Epithelial cell of prostate (primary cell): ENCODE measurements around the gene CNTRL.
"Not testable (repeated sequence)": the region's sequence is repeated elsewhere in the genome, so short reads cannot be mapped to it uniquely, and the experiment has no call there.

Source experiments
- DNase-seq: peaks from one replicate; pipeline ENCODE4 v3.0.0-alpha.2; 2011; ENCODE audit warnings: low read depth, low spot score
- H3K27ac ChIP-seq: fragments of 450-650 bp; 2 replicates; pipeline ENCODE4 v1.5.1; 2017; ENCODE audit warnings: mild to moderate bottlenecking

Gene CNTRL

DNA sequence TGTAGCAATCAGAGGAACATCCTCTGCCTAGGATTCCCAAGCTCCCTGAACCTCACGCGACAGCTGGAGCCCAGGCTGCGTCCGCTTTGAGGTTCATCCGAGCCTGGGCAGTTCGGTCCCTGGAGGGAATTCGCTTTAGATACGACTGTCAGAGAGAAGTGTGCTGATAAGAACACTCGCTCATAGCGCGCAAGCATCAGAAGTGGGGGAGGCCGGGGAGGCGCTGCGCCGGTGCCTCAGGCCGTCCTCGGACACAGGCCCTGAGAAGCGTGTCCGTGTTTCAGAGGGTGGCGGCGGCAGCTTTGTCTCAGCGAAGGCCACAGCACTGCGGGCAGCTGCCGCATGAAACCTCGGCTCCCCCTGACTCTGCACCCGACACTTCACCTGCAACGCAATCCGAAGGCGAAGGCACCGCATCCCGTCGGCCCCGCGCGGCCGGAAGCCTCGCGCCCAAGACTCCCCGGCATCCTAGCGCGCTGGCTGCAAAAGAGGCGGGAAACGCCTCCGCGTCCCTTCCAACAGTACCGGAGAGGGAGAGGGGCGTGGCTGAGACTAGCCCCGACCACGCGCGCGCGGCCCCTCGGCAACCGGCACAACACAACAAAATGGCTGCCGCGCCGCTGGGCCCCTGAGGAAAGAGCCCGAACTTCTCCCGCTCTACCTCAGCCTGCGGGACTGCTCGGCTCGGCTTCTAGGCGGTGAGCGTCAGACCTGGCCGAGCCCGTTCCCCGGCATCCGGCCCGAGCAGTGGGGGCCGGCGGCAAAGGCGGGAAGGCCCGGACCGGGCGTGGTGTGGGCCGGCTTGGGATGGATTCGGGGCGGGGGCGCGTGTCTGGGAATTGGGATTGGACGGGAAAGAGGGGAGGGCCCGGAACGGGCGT, at the start of gene CNTRL:
TSS of gene CNTRL (plus strand) at position 586 of the 881 bp plus-strand sequence. CDS start 13,372 bp downstream, outside the sequence.
- peak within 1 kb of the TSS; percentile 43 for H3K27ac ChIP-seq
- peak; percentile 8 for DNase-seq

GRCh38 chr9:121026260-121026691, 48.5 kb upstream of the CNTRL start:
- DNase-seq = no peak
- H3K27ac ChIP-seq = no peak overlapping the region

DNA sequence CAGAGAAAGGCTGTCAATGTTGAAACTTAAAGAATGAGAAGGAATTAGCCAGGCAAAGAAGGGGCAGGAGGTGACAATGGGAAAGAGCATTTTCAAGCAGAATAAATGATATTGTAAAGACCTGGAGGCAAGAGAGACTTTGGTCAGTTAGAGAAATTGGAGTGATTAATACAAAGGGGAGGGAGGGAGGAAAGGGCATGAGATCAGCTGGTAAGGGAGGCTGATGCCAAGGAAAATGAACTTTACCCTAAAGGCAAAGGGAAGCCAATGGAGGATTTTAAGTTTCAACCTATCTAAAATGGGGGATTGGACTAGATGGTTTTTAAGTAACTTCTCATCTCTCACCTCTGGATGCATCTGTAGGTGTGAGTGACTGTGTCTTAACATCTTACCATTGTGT, 48.0 kb upstream of the CNTRL start:
- no peak for DNase-seq
- H3K27ac ChIP-seq = no peak overlapping the region

- not testable (repeated sequence) for DNase-seq, H3K27ac ChIP-seq
Measured at GRCh38 chr9:121028285-121028684, 46.5 kb upstream of the CNTRL start.

DNA sequence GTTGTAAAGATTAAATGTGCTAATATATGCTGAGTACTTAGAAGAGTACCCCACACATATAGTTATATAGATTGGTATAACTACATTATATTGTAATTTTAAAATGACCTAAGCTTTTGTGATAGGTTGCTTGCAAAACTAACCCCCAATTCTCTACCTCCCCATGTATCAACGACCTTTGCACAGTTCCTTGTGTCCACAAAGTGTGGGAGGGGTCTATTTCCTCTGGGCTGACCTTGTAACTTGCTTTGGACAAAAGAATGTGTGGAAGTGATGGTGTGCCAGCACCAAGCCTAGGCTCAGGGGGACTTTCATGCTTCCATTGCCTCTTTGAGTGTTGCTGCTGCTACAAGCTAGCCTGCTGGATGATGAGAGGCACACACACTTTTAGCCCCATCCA, 45.3 kb upstream of the CNTRL start:
- no peak overlapping the region for H3K27ac ChIP-seq
- DNase-seq = no peak

- no peak overlapping the region for H3K27ac ChIP-seq
- no peak for DNase-seq
Measured at GRCh38 chr9:121034529-121034928, 40.2 kb upstream of the CNTRL start.

- not testable (repeated sequence) for H3K27ac ChIP-seq, DNase-seq
Measured at GRCh38 chr9:121035717-121036116, 39.0 kb upstream of the CNTRL start.

DNA sequence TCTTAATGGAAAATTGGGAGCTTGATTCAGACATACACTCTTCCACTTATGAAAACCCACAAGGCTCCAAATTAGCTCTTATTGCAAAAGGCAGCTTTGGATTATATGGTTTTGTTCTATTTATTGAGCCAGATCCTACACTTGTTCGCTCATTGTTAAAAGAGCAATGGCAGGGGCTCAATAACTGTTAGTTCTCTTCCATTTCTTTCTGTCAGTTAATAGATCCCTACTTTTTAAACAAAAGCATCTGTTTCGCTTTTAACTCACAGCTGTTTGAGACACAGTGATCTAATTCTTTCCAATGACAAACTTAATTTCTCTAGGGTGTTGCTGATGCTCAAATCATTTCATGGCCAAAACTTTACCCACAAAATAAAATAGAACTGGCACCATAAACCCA, 36.4 kb upstream of the CNTRL start:
- no peak for DNase-seq
- H3K27ac ChIP-seq = no peak overlapping the region

DNA sequence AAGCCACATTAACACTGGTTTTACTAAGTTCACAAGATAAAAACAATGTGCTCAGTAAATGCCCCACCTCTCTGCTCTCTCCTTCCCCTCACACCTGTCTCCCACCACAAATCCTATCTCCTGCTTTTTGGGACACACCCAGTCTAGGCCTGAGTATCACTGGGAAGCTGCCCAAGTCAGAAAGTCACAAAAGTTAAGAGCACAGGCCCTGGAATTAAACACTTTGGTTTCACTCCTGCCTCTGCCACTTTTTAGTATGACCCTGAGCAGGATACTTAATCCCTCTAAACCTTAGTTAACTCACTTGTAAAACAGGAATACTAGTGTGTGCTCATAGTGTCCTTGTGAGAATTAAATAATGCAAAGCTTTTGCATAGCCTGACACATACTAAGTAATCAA, 36.0 kb upstream of the CNTRL start:
- H3K27ac ChIP-seq = no peak overlapping the region
- no peak for DNase-seq

DNA sequence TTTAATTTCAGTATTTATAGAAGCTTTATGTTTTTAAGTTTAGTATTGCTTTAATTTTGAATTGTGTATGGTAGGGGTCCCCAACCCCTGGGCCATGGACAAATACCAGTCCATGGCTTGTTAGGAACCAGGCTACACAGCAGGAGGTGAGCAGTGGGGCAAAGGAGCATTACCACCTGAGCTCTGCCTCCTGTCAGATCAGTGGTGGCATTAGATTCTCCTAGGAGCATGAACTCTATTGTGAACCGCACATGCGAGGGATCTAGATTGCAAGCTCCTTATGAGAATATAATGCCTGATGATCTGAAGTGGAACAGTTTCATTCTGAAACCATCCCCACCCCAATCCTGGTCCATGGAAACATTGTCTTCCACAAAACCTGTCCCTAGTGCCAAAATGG, 26.6 kb upstream of the CNTRL start:
- no peak for DNase-seq
- no peak overlapping the region for H3K27ac ChIP-seq

GRCh38 chr9:121048618-121049017, 26.1 kb upstream of the CNTRL start:
- DNase-seq = no peak
- no peak overlapping the region for H3K27ac ChIP-seq

DNA sequence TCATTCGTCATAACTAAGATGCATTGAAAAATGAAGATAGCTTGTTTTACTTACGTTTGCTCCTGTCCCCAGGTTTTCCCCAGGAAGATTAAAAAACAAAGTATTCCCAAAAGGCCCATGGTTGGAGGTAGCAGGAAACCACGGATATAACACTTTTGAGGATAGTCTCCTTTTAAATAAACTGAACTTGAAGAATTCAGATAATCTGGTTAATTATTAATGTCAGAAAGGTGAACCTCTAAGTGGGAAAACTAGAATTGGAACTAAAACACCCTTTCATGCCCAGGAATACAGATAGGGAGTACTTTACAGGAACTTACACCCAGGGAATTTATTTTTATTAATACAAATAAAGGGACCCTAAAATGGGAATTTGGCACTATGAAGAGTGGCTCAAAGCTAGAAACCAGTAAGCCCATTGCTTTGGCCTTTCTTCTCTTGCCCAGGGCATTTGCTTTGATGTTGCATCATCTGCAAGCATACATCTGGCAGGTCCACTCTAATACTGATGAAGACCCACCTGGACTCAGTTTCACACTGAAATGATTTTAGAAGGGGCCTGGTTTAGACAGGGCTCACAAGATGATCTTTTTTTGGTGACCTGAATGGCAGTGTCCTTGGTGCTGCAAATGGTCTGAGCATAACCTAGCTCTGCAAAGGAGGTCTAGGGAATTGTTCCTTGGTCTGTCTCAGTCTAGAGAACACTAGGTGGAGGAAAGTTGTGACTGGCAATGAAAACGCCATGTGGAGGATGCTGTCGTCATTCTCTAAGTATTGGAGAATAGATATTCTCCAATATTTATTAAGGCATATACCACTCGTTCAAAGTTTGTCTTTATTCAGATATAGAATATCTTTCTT, 24.4 kb upstream of the CNTRL start, which contains the start of gene C5:
TSS of gene C5 (minus strand) at position 148 of the 861 bp plus-strand sequence. CDS start at position 119, 29 bp downstream.
- no peak within 1 kb of the TSS for H3K27ac ChIP-seq
- no peak for DNase-seq

DNA sequence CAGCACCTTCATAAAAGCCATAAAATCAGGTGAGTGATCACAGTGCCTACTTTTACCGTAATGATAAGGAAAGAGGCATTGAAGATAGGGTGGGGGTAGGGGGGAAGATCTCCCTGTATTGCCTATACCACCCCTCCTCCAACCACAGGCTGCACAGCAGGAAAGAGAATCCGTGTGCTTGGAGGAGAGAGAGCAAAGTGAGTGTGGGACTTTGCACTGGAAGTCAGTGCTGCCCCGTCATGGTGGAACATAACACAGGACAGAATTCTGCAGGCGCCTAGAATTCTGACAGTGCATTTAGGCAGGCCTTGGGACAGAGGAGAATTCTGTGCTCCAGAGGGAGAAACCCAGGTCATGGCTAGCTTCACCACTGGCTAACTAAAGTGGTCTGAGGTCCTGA, 21.2 kb upstream of the CNTRL start:
- no peak overlapping the region for H3K27ac ChIP-seq
- DNase-seq = no peak

DNA sequence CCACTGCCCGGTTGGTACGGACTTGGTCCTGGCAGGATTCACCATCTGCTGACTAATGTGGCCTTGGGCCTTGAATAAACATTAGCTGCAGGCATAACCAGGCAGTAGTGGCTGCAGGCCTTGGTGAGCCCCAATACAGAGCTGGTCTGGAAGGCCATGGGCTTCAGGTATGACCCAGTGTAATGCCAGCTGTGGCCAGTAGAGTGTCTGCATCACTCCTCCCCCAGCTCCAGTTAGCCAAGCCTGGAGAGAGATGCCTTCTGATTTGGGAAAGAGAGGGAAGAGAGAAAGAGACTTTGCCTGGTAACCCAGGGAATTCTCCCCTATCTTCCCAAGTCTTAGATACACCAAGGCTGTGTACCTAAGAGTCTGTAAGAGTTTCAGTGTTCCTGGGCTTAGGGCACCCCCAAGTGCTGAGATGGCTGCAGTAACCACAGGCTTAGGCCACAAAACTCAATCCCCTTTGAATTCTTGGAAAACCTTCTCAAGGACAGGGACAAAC, 19.1 kb upstream of the CNTRL start:
- DNase-seq = no peak

GRCh38 chr9:121057821-121058220, 16.9 kb upstream of the CNTRL start:
- DNase-seq = no peak
- no peak overlapping the region for H3K27ac ChIP-seq

More for the DNA sequence above, 19.1 kb upstream of the CNTRL start:
- no peak overlapping the region for H3K27ac ChIP-seq

- no peak for DNase-seq
- H3K27ac ChIP-seq = no peak overlapping the region
Measured at GRCh38 chr9:121059513-121059912, 15.2 kb upstream of the CNTRL start.

DNA sequence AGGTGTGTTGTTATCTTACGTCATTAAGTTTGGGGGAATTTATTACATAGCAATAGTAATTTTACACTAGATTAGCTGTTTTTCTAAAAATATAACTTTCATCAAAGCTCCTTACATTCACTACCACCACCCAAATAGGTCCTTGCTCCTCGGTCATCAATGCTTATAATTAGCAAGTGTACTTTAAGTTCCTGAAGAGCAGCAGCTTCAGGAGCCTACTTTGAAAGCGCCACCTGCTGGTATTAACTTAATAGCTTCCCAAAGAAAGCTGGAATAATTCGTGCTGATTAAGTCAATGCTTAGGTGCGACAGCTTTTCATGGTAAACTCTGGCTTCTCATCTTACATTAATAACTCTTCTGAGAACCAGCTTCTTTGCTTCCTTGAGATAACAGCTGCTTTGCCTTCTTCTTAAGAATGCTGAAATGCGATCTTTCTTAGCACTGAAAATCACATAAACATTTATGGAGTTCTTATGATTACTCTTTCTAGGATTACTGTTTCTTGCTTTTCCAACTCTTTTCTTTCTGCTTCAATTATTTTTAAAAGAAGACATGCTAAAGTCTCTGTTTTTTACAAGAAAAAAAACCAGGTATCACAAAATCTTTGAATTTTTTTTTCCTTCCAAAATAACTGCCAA, 14.6 kb upstream of the CNTRL start:
- H3K27ac ChIP-seq = no peak overlapping the region
- DNase-seq = peak; percentile 29

GRCh38 chr9:121066850-121067249, 7.9 kb upstream of the CNTRL start:
- no peak for DNase-seq

GRCh38 chr9:121067640-121068039, 7.1 kb upstream of the CNTRL start:
- DNase-seq = no peak
- no peak overlapping the region for H3K27ac ChIP-seq

More at GRCh38 chr9:121066850-121067249, 7.9 kb upstream of the CNTRL start:
- H3K27ac ChIP-seq = no peak overlapping the region

GRCh38 chr9:121069396-121069795, 5.4 kb upstream of the CNTRL start:
- no peak for DNase-seq
- H3K27ac ChIP-seq = no peak overlapping the region
